Gastroesophageal sphincter (tissue), 4 donors: ENCODE measurements around the gene NTN5. TPM values are rescaled to one million over a fixed set of nuclear protein-coding genes. Genes with fewer than 3 reads are reported as not detected.

Source experiments
- ATAC-seq: fragments of 150-250 bp; one replicate; pipeline ENCODE4 v1.9.1; 2016; ENCODE audit warnings: mild to moderate bottlenecking, moderate library complexity
- H3K27ac ChIP-seq, 4 donors: fragments of 200-600 bp; sonication (generic) in 3 of 4; 1 replicate in 3 of 4; 2 replicates in 1 of 4; pipeline ENCODE4 v1.5.1; 2016 to 2019
- H3K27me3 ChIP-seq: fragments of 200-600 bp; sonication (generic); one replicate; pipeline ENCODE4 v1.5.1; 2019
- H3K36me3 ChIP-seq, 2 donors: fragments of 200-600 bp; sonication (generic); one replicate each; pipeline ENCODE4 v1.5.1; 2019; ENCODE audit warnings: control low read depth in 1 of 2
- H3K4me1 ChIP-seq, 3 donors: fragments of 200-600 bp; sonication (generic); 1 replicate in 2 of 3; 2 replicates in 1 of 3; pipeline ENCODE4 v1.5.1; 2016 to 2019; ENCODE audit warnings: control low read depth in 2 of 3
- H3K4me3 ChIP-seq, 2 donors: fragments of 200-600 bp; sonication (generic); one replicate each; pipeline ENCODE4 v1.5.1; 2019; ENCODE audit warnings: mild to moderate bottlenecking in 1 of 2, moderate library complexity in 1 of 2
- H3K9me3 ChIP-seq, 3 donors: fragments of 200-600 bp; sonication (generic); one replicate each; pipeline ENCODE4 v1.5.1; 2017 to 2019; ENCODE audit warnings: control low read depth in 2 of 3
- CTCF ChIP-seq, 4 experiments: fragments of 200-600 bp in 2 of 4; fragments of 450-650 bp in 2 of 4; sonication (generic) in 1 of 4; IDR thresholded peaks; one replicate each; pipeline ENCODE4 v1.5.1; 2017 to 2019; ENCODE audit warnings: antibody characterized with exemption in 4 of 4, mild to moderate bottlenecking in 2 of 4, moderate library complexity in 2 of 4
- EP300 ChIP-seq: sonication (generic); formaldehyde crosslinking; IDR thresholded peaks from one replicate; pipeline ENCODE4 v1.6.1; 2017; ENCODE audit warnings: antibody characterized with exemption, mild to moderate bottlenecking
- POLR2A ChIP-seq, 2 donors: fragments of 450-650 bp; IDR thresholded peaks; one replicate each; pipeline ENCODE4 v1.6.1; 2017; ENCODE audit warnings: antibody characterized with exemption in 2 of 2, mild to moderate bottlenecking in 2 of 2, moderate library complexity in 1 of 2
- POLR2AphosphoS5 ChIP-seq: sonication (generic); formaldehyde crosslinking; IDR thresholded peaks from one replicate; pipeline ENCODE4 v1.6.1; 2017; ENCODE audit warnings: antibody characterized with exemption
- WGBS, 2 donors: methylation state at CpG; one replicate each; pipeline ENCODE4 v1.1.5; 2018; ENCODE audit warnings: low coverage in 1 of 2; 5-methylcytosine and 5-hydroxymethylcytosine counted together
- total RNA-seq, 4 donors: library from RNA; depleted of rRNA; stranded (reverse); fragments of >200 nt; gene quantifications; one replicate each; pipeline ENCODE4 v1.1.0, GENCODE V29; 2016

NTN5 gene
- total RNA-seq, 4 donors from 2014 or later = 0.78 to 2.3 (median 1.1) TPM; not detected in 1

DNA sequence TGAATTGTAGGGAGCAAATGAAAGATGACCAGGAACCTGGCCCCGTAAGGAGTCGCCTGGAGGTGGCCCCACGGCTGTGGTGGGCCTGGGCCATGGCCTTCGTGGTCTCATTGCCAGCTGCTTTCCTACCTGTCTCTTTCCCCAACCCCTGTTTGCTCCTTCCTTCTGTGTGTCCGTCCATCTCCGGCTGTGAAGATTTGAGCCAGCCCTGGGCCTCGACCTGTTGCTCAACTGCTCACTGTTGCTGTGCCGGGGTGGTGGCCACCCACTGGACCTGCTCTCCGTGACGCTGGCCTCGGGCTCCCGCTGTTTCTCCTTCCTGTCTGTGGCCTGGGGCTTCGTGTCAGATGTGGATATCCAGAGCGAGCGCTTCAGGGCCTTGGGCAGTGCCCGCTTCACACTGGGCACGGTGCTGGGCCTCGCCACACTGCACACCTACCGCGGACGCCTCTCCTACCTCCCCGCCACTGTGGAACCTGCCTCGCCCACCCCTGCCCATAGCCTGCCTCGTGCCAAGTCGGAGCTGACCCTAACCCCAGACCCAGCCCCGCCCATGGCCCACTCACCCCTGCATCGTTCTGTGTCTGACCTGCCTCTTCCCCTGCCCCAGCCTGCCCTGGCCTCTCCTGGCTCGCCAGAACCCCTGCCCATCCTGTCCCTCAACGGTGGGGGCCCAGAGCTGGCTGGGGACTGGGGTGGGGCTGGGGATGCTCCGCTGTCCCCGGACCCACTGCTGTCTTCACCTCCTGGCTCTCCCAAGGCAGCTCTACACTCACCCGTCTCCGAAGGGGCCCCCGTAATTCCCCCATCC is 44.1 kb downstream of the NTN5 start:
- 68 to 80% methylated on average over 5 to 11 of the region's 34 CpGs for WGBS, 2 donors
- no peak for TF ChIP-seq POLR2AphosphoS5
- TF ChIP-seq POLR2A (IDR thresholded peaks at IDR 0.05) = no peak
- no peak for TF ChIP-seq CTCF (IDR thresholded peaks at IDR 0.05)
- TF ChIP-seq EP300 = no peak
- Histone ChIP-seq H3K9me3 (no peaks in the 10 kb centered on the region), H3K4me1 (peaks cover 3 to 72% (median 31%) of the 10 kb centered on the region in 3 donors), H3K36me3 (peaks cover 0 to 52% of the 10 kb centered on the region in 2 donors), H3K27ac (peak overlapping the region in 3 of 4 donors; percentile 86 to 98 (median 92)), H3K4me3 (no peak overlapping the region), H3K27me3 (no peaks in the 10 kb centered on the region)
- no peak for ATAC-seq

GRCh38 chr19:48627865-48628314 is 44.9 kb downstream of the NTN5 start:
- TF ChIP-seq POLR2A (IDR thresholded peaks at IDR 0.05) (peak in 1 of 2 donors; percentile 14), POLR2AphosphoS5 (no peak)
- Histone ChIP-seq H3K36me3 (peaks cover 0 to 48% of the 10 kb centered on the region in 2 donors), H3K27me3 (no peaks in the 10 kb centered on the region), H3K27ac (peak overlapping the region in 3 of 4 donors; percentile 7 to 98 (median 92)), H3K4me3 (no peak overlapping the region), H3K4me1 (peaks cover 0 to 72% (median 31%) of the 10 kb centered on the region in 3 donors), H3K9me3 (no peaks in the 10 kb centered on the region)
- ATAC-seq = no peak
- no CpG with 5 or more reads among the region's 17 CpGs for WGBS, 2 donors

- H3K9me3 ChIP-seq = no peaks in the 10 kb centered on the region
- peak overlapping the region in 3 of 4 donors; percentile 7 to 98 (median 92) for H3K27ac ChIP-seq
- WGBS, 2 donors = 80% methylated on average over 1 of the region's 6 CpGs; no CpG with 5 or more reads in 1 of the 2 donors
- H3K4me3 ChIP-seq = no peak overlapping the region
- no peak for ATAC-seq
- TF ChIP-seq POLR2AphosphoS5 (no peak), POLR2A (IDR thresholded peaks at IDR 0.05) (no peak), EP300 (no peak), CTCF (IDR thresholded peaks at IDR 0.05) (no peak)
- H3K27me3 ChIP-seq = no peaks in the 10 kb centered on the region
- H3K4me1 ChIP-seq = peaks cover 0 to 72% (median 32%) of the 10 kb centered on the region in 3 donors
- H3K36me3 ChIP-seq = peaks cover 0 to 43% of the 10 kb centered on the region in 2 donors
Observed at GRCh38 chr19:48627201-48627864, 45.5 kb downstream of the NTN5 start.

- Histone ChIP-seq H3K4me3 (no peak overlapping the region), H3K27ac (peak overlapping the region in 2 of 4 donors; percentile 29 to 91), H3K36me3 (peaks cover 0 to 41% of the 10 kb centered on the region in 2 donors), H3K9me3 (no peaks in the 10 kb centered on the region), H3K4me1 (peaks cover 0 to 72% (median 27%) of the 10 kb centered on the region in 3 donors), H3K27me3 (no peaks in the 10 kb centered on the region)
- no CpG with 5 or more reads among the region's 30 CpGs for whole genome bisulfite sequencing, 2 donors
- ATAC-seq = no peak
- no peak for TF ChIP-seq POLR2AphosphoS5
- no peak for TF ChIP-seq CTCF (IDR thresholded peaks at IDR 0.05)
- no peak for TF ChIP-seq POLR2A (IDR thresholded peaks at IDR 0.05)
- no peak for TF ChIP-seq EP300
Observed at GRCh38 chr19:48625891-48626327, 46.9 kb downstream of the NTN5 start.
